Endodermal cell (in vitro differentiated cells): ENCODE data around the gene SIGLEC15. TPM values are rescaled to one million over a fixed set of nuclear protein-coding genes. Genes with fewer than 3 reads are reported as not detected.
"Not testable (repeated sequence)": the region's sequence is repeated elsewhere in the genome, so short reads cannot be mapped to it uniquely, and the experiment has no call there.

Source experiments
- DNase-seq: peaks from one replicate; pipeline ENCODE4 v3.0.0-alpha.2; 2017
- H3K27ac ChIP-seq: 2 replicates; pipeline ENCODE4 v1.5.1; 2013; ENCODE audit warnings: mild to moderate bottlenecking, low read depth, low read length, moderate library complexity
- H3K27me3 ChIP-seq: 2 replicates; pipeline ENCODE4 v1.6.1; 2013; ENCODE audit warnings: mild to moderate bottlenecking, low read length, moderate library complexity; ENCODE audit not compliant: insufficient read depth, control insufficient read depth, poor library complexity, severe bottlenecking
- H3K36me3 ChIP-seq: 2 replicates; pipeline ENCODE4 v1.7.0; 2013; ENCODE audit warnings: mild to moderate bottlenecking, low read length, moderate library complexity; ENCODE audit not compliant: control insufficient read depth, insufficient read depth
- H3K4me1 ChIP-seq: one replicate; pipeline ENCODE4 v1.7.0; 2013; ENCODE audit warnings: low read length; ENCODE audit not compliant: control insufficient read depth, insufficient read depth
- H3K4me3 ChIP-seq: 2 replicates; pipeline ENCODE4 v1.5.1; 2013; ENCODE audit warnings: mild to moderate bottlenecking, low read length, moderate library complexity
- H3K9ac ChIP-seq: 2 replicates; pipeline ENCODE4 v1.6.1; 2013; ENCODE audit warnings: mild to moderate bottlenecking, low read length, moderate library complexity; ENCODE audit not compliant: poor library complexity, severe bottlenecking; ENCODE audit errors: extremely low read depth
- H3K9me3 ChIP-seq: 2 replicates; pipeline ENCODE4 v1.6.1; 2013; ENCODE audit warnings: mild to moderate bottlenecking, low read length, moderate library complexity; ENCODE audit not compliant: control insufficient read depth
- H3K27ac Mint-ChIP-seq: 2 replicates; pipeline ENCODE4 v1.8.0; 2020; ENCODE audit warnings: mixed read lengths
- H3K27me3 Mint-ChIP-seq: 2 replicates; pipeline ENCODE4 v1.8.0; 2021; ENCODE audit warnings: mild to moderate bottlenecking, mixed read lengths; ENCODE audit not compliant: insufficient read depth
- H3K36me3 Mint-ChIP-seq: 2 replicates; pipeline ENCODE4 v1.8.0; 2020; ENCODE audit warnings: low read depth, mixed read lengths
- H3K4me1 Mint-ChIP-seq: 2 replicates; pipeline ENCODE4 v1.8.0; 2020; ENCODE audit warnings: mixed read lengths
- H3K4me3 Mint-ChIP-seq: 2 replicates; pipeline ENCODE4 v1.8.0; 2020; ENCODE audit warnings: mild to moderate bottlenecking, moderate library complexity, mixed read lengths
- H3K9me3 Mint-ChIP-seq: 2 replicates; pipeline ENCODE4 v1.8.0; 2020; ENCODE audit warnings: mild to moderate bottlenecking, mixed read lengths
- CTCF ChIP-seq: fragments of 200-600 bp; sonication (generic); conservative IDR thresholded peaks from 2 replicates; pipeline ENCODE4 v1.5.0; 2021; ENCODE audit warnings: antibody characterized with exemption, mild to moderate bottlenecking
- WGBS, 2 experiments: methylation state at CpG; one replicate each; pipeline versions ENCODE4 v1.1.5 to v1.1.7; 2013; ENCODE audit warnings: missing lambda C conversion rate in 2 of 2, mixed read lengths in 1 of 2; ENCODE audit not compliant: insufficient coverage in 1 of 2, insufficient read length in 1 of 2; 5-methylcytosine and 5-hydroxymethylcytosine counted together
- total RNA-seq, 2 donors: library from RNA; stranded (reverse); fragmentation: NEBNext Ultra II Directional in 1 of 2; extraction: Animal tissue kit (Norgen Biotek cat#: 25700) in 1 of 2; gene quantifications; 2 replicates in 1 of 2; 3 replicates in 1 of 2; pipeline ENCODE4 v1.2.1, GENCODE V29; 2021

The SIGLEC15 gene
- total RNA-seq, 2 donors from 2014 or later = not detected

GRCh38 chr18:45806226-45806625 lies 19.2 kb upstream of the SIGLEC15 start:
- H3K9me3 ChIP-seq = peaks cover 14% of the 10 kb centered on the region
- Mint-ChIP-seq H3K9me3 (peaks cover 36% of the 10 kb centered on the region), H3K36me3 (no peaks in the 10 kb centered on the region), H3K27me3 (no peaks in the 10 kb centered on the region), H3K4me3 (no peak overlapping the region), H3K27ac (no peak overlapping the region), H3K4me1 (peaks cover 8% of the 10 kb centered on the region)
- H3K27ac ChIP-seq = no peak overlapping the region
- no peak for TF ChIP-seq CTCF
- no peak overlapping the region for H3K9ac ChIP-seq
- no peaks in the 10 kb centered on the region for H3K36me3 ChIP-seq
- no peaks in the 10 kb centered on the region for H3K27me3 ChIP-seq
- 82 to 92% methylated on average over 2 of the region's 2 CpGs for WGBS, 2 experiments
- H3K4me3 ChIP-seq = no peak overlapping the region
- no peak for DNase-seq
- H3K4me1 ChIP-seq = no peaks in the 10 kb centered on the region

- not testable (repeated sequence) for H3K36me3 ChIP-seq, H3K4me3 Mint-ChIP-seq, H3K4me1 ChIP-seq, H3K36me3 Mint-ChIP-seq, H3K9ac ChIP-seq, H3K27me3 Mint-ChIP-seq, H3K4me3 ChIP-seq, H3K27ac ChIP-seq, H3K27ac Mint-ChIP-seq, H3K27me3 ChIP-seq, H3K4me1 Mint-ChIP-seq
- peak; percentile 72 for TF ChIP-seq CTCF
- DNase-seq = peak; percentile 88
- peaks cover 14% of the 10 kb centered on the region for H3K9me3 ChIP-seq
- H3K9me3 Mint-ChIP-seq = peaks cover 28% of the 10 kb centered on the region
- WGBS, 2 experiments = 61% methylated on average over 2 of the region's 2 CpGs; no CpG with 5 or more reads in 1 of the 2 experiments
These were observed 18.3 kb upstream of the SIGLEC15 start for GRCh38 chr18:45807144-45807543.

- H3K36me3 ChIP-seq, H3K4me3 ChIP-seq, H3K27me3 ChIP-seq, H3K4me3 Mint-ChIP-seq, H3K9me3 ChIP-seq, DNase-seq, H3K4me1 ChIP-seq, H3K27ac ChIP-seq, H3K27ac Mint-ChIP-seq, H3K9me3 Mint-ChIP-seq, H3K27me3 Mint-ChIP-seq, H3K4me1 Mint-ChIP-seq, H3K9ac ChIP-seq, H3K36me3 Mint-ChIP-seq: not testable (repeated sequence)
These were observed 10.7 kb upstream of the SIGLEC15 start for GRCh38 chr18:45814733-45815132.

- Mint-ChIP-seq H3K4me1 (no peaks in the 10 kb centered on the region), H3K4me3 (no peak overlapping the region), H3K9me3 (no peaks in the 10 kb centered on the region), H3K27me3 (peaks cover 2% of the 10 kb centered on the region), H3K27ac (no peak overlapping the region), H3K36me3 (no peaks in the 10 kb centered on the region)
- Histone ChIP-seq H3K27me3 (no peaks in the 10 kb centered on the region), H3K9me3 (no peaks in the 10 kb centered on the region), H3K4me1 (no peaks in the 10 kb centered on the region), H3K9ac (no peak overlapping the region), H3K27ac (no peak overlapping the region), H3K4me3 (no peak overlapping the region), H3K36me3 (no peaks in the 10 kb centered on the region)
- WGBS, 2 experiments = 93% methylated on average over 1 of the region's 1 CpG; no CpG with 5 or more reads in 1 of the 2 experiments
- DNase-seq = no peak
- TF ChIP-seq CTCF = no peak
These were observed 7.9 kb upstream of the SIGLEC15 start for GRCh38 chr18:45817543-45817942.

- H3K9me3 ChIP-seq, H3K9me3 Mint-ChIP-seq, DNase-seq, H3K4me3 Mint-ChIP-seq, H3K4me1 ChIP-seq, H3K4me1 Mint-ChIP-seq, H3K27ac Mint-ChIP-seq, H3K9ac ChIP-seq, H3K36me3 Mint-ChIP-seq, H3K4me3 ChIP-seq, H3K27ac ChIP-seq, H3K27me3 ChIP-seq, H3K36me3 ChIP-seq, H3K27me3 Mint-ChIP-seq: not testable (repeated sequence)
- WGBS, 2 experiments = 89 to 93% methylated on average over 7 to 8 of the region's 8 CpGs
These were observed 6.7 kb upstream of the SIGLEC15 start for GRCh38 chr18:45818765-45819164.
